HCT116 (cell line): ENCODE results near the gene CHFR. TPM values are rescaled to one million over a fixed set of nuclear protein-coding genes. Genes with fewer than 3 reads are reported as not detected.

Experiments
- ATAC-seq: fragments of 200-7000 bp; cut with Tn5 transposase; 2 replicates; pipeline ENCODE4 v1.9.1; 2020; ENCODE audit warnings: mild to moderate bottlenecking, moderate library complexity
- BruUV-seq: library from RNA; stranded (reverse); fragments of 400-500 nt; replicated peaks from 2 replicates; lab custom pipeline; 2021; lab: Mats Ljungman, UMichigan
- CTCF ChIA-PET: fragments of 300-600 bp; sonication (Branson Sonifier 250); formaldehyde crosslinking; loops from one replicate; lab custom pipeline; 2021; ENCODE audit warnings: antibody characterized with exemption; lab: Charles Lee
- POLR2A ChIA-PET: fragments of 300-600, 350-600 bp; sonication (Branson Sonifier 250); formaldehyde crosslinking; loops from one replicate; lab custom pipeline; 2021; ENCODE audit warnings: antibody characterized with exemption; lab: Charles Lee
- RAD21 ChIA-PET, 2 experiments: fragments of 300-600 bp; sonication (Branson Sonifier 250); formaldehyde crosslinking; loops; one replicate each; lab custom pipeline; 2023; ENCODE audit warnings: low total read pairs in 2 of 2; ENCODE audit not compliant: uncharacterized antibody in 2 of 2, unreplicated experiment in 2 of 2, low non-redundant PET in 1 of 2; lab: Charles Lee
- DNase-seq: peaks from one replicate; pipeline ENCODE4 v3.0.0-alpha.2; 2010; ENCODE audit warnings: low read depth, low spot score
- H2AFZ ChIP-seq: fragments of 200-600 bp; shearing (Covaris generic), sonication (generic); 2 replicates; pipeline ENCODE4 v1.6.1; 2017; ENCODE audit warnings: low read depth, mixed run types, mixed read lengths, antibody characterized with exemption, low read length; ENCODE audit not compliant: poor library complexity, severe bottlenecking
- H3K27ac ChIP-seq: 2 replicates; pipeline ENCODE4 v1.5.1; 2012; ENCODE audit warnings: low read depth, low read length
- H3K27me3 ChIP-seq: fragments of 200-600 bp; sonication (generic); 2 replicates; pipeline ENCODE4 v1.6.1; 2016; ENCODE audit warnings: mixed run types, low read length, mixed read lengths; ENCODE audit not compliant: insufficient read depth
- H3K36me3 ChIP-seq, 2 experiments: fragments of 200-500 bp in 1 of 2; fragments of 200-600 bp in 1 of 2; sonication (Bioruptor generic) in 1 of 2; sonication (generic) in 1 of 2; 2 replicates each; pipeline versions ENCODE4 v1.5.1 to v1.6.1; 2014 to 2016; ENCODE audit warnings: low read length in 2 of 2, inconsistent platforms in 1 of 2, mixed read lengths in 1 of 2, mixed run types in 1 of 2; ENCODE audit not compliant: insufficient read depth in 2 of 2, control insufficient read depth in 1 of 2
- H3K4me1 ChIP-seq, 2 experiments: fragments of 200-600 bp in 1 of 2; sonication (generic) in 1 of 2; 2 replicates each; pipeline versions ENCODE4 v1.5.1 to v1.6.1; 2012 to 2017; ENCODE audit warnings: low read length in 2 of 2, inconsistent platforms in 1 of 2, mild to moderate bottlenecking in 1 of 2, mixed read lengths in 1 of 2, mixed run types in 1 of 2, moderate library complexity in 1 of 2; ENCODE audit not compliant: insufficient read depth in 2 of 2, control insufficient read depth in 1 of 2
- H3K4me2 ChIP-seq: fragments of 200-600 bp; sonication (generic); 2 replicates; pipeline ENCODE4 v1.6.1; 2017; ENCODE audit warnings: mixed run types, low read length, mixed read lengths
- H3K4me3 ChIP-seq, 2 experiments: fragments of 200-600 bp in 1 of 2; sonication (generic) in 1 of 2; replicated peaks in 1 of 2; 2 replicates each; pipeline ENCODE4 v1.5.1; 2011 to 2016; ENCODE audit warnings: low read length in 2 of 2, control low read depth in 1 of 2, low read depth in 1 of 2, mild to moderate bottlenecking in 1 of 2, mixed read lengths in 1 of 2, mixed run types in 1 of 2
- H3K79me2 ChIP-seq: fragments of 200-600 bp; sonication (generic); 2 replicates; pipeline ENCODE4 v1.6.1; 2017; ENCODE audit warnings: mild to moderate bottlenecking, mixed run types, low read length, moderate library complexity, mixed read lengths; ENCODE audit not compliant: insufficient read depth
- H3K9ac ChIP-seq: fragments of 200-600 bp; sonication (generic); 2 replicates; pipeline ENCODE4 v1.6.1; 2016; ENCODE audit warnings: low read length, mixed read lengths
- H3K9me2 ChIP-seq: fragments of 200-600 bp; sonication (generic), shearing (Covaris generic); 2 replicates; pipeline ENCODE4 v1.6.1; 2017; ENCODE audit warnings: mixed run types, mild to moderate bottlenecking, moderate library complexity; ENCODE audit not compliant: insufficient read depth
- H3K9me3 ChIP-seq, 2 experiments: fragments of 200-500 bp in 1 of 2; fragments of 200-600 bp in 1 of 2; sonication (Bioruptor generic) in 1 of 2; sonication (generic) in 1 of 2; 2 replicates each; pipeline ENCODE4 v1.6.1; 2014 to 2017; ENCODE audit warnings: low read length in 2 of 2, mixed read lengths in 2 of 2, inconsistent platforms in 1 of 2, low read depth in 1 of 2, mild to moderate bottlenecking in 1 of 2, mixed run types in 1 of 2, moderate library complexity in 1 of 2; ENCODE audit not compliant: control insufficient read depth in 1 of 2, insufficient read depth in 1 of 2
- H4K20me1 ChIP-seq: fragments of 200-600 bp; sonication (generic), shearing (Covaris generic); 2 replicates; pipeline ENCODE4 v1.6.1; 2017; ENCODE audit warnings: mixed run types, mild to moderate bottlenecking, moderate library complexity; ENCODE audit not compliant: insufficient read depth
- ELF1 ChIP-seq: IDR thresholded peaks from 2 replicates; pipeline ENCODE4 v1.6.1; 2012; ENCODE audit warnings: low read depth, borderline replicate concordance
- EZH2phosphoT487 ChIP-seq: fragments of 200-600 bp; IDR thresholded peaks from 2 replicates; pipeline ENCODE4 v1.6.1; 2018; ENCODE audit warnings: antibody characterized with exemption, borderline replicate concordance
- FOSL1 ChIP-seq: IDR thresholded peaks from 2 replicates; pipeline ENCODE4 v1.6.1; 2012; ENCODE audit warnings: low read depth
- POLR2AphosphoS5 ChIP-seq: IDR thresholded peaks from 2 replicates; pipeline ENCODE4 v1.6.1; 2011; ENCODE audit warnings: mild to moderate bottlenecking, low read depth, low read length, moderate library complexity
- RAD21 ChIP-seq: IDR thresholded peaks from 2 replicates; pipeline ENCODE4 v1.6.1; 2012; ENCODE audit warnings: low read depth, mild to moderate bottlenecking
- SP1 ChIP-seq: IDR thresholded peaks from 2 replicates; pipeline ENCODE4 v1.6.1; 2012; ENCODE audit warnings: low read depth
- SRF ChIP-seq: IDR thresholded peaks from 2 replicates; pipeline ENCODE4 v1.6.1; 2012; ENCODE audit warnings: low read depth
- ZFX ChIP-seq: fragments of 450-650 bp; IDR thresholded peaks from 2 replicates; pipeline ENCODE4 v1.6.1; 2017
- ZNF274 ChIP-seq: fragments of 200-500 bp; sonication (Bioruptor generic); IDR thresholded peaks from 2 replicates; pipeline ENCODE4 v1.6.1; 2014; ENCODE audit warnings: mild to moderate bottlenecking, low read depth, low read length, inconsistent platforms
- intact Hi-C: fragments of 100-400 bp; cut with micrococcal nuclease; formaldehyde crosslinking; loops from 2 replicates; pipeline ENCODE4 v1.10.0; 2022
- total RNA-seq: library from RNA; stranded (reverse); gene quantifications from one replicate; pipeline ENCODE4 v1.2.1, GENCODE V29; 2021; ENCODE audit not compliant: unreplicated experiment
- TF ChIP-seq, protein P1 (sequence below): IDR thresholded peaks from 2 replicates; pipeline ENCODE4 v1.6.1; 2011; ENCODE audit warnings: mild to moderate bottlenecking, low read length, moderate library complexity; ENCODE audit not compliant: insufficient replicate concordance; ENCODE audit errors: extremely low read depth
- TF ChIP-seq, protein P2 (sequence below): IDR thresholded peaks from 2 replicates; pipeline ENCODE4 v1.6.1; 2012
- TF ChIP-seq, protein P3 (sequence below), 3 experiments: fragments of 200-600 bp in 1 of 3; sonication (generic) in 1 of 3; IDR thresholded peaks in 2 of 3; conservative IDR thresholded peaks in 1 of 3; 2 replicates each; pipeline ENCODE4 v1.5.1; 2012 to 2017; ENCODE audit warnings: low read depth in 2 of 3, low read length in 2 of 3, antibody characterized with exemption in 1 of 3, borderline replicate concordance in 1 of 3, control low read depth in 1 of 3, mild to moderate bottlenecking in 1 of 3, mixed read lengths in 1 of 3, mixed run types in 1 of 3, moderate library complexity in 1 of 3; ENCODE audit not compliant: insufficient read depth in 1 of 3
- TF ChIP-seq, protein P4 (sequence below): IDR thresholded peaks from 2 replicates; pipeline ENCODE4 v1.6.1; 2012

CHFR gene
- total RNA-seq, 1 experiment from 2014 or later = 0.39 TPM

DNA sequence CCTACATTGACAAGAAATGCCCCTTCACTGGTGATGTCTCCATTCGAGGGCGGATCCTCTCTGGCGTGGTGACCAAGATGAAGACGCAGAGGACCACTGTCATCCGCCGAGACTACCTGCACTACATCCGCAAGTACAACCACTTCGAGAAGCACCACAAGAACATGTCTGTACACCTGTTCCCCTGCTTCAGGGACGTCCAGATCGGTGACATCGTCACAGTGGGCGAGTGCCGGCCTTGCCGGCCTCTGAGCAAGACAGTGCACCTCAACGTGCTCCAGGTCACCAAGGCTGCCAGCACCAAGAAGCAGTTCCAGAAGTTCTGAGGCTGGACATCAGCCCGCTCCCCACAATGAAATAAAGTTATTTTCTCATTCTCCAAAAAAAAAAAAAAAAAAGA lies 61.5 kb downstream of the CHFR start:
- Histone ChIP-seq H3K9me2 (no peaks in the 10 kb centered on the region), H3K27me3 (no peaks in the 10 kb centered on the region), H3K79me2 (peaks cover 52% of the 10 kb centered on the region), H3K27ac (no peak overlapping the region), H2AFZ (no peak overlapping the region), H4K20me1 (no peaks in the 10 kb centered on the region), H3K9me3 (no peaks in the 10 kb centered on the region), H3K4me1 (peaks cover 9 to 15% of the 10 kb centered on the region in 2 experiments; a peak in 3 of 4 replicates), H3K4me2 (no peak overlapping the region), H3K9ac (no peak overlapping the region), H3K36me3 (peaks cover 5 to 21% of the 10 kb centered on the region in 2 experiments; a peak in 3 of 4 replicates), H3K4me3 (no peak overlapping the region)
- TF ChIP-seq, protein P1, sequence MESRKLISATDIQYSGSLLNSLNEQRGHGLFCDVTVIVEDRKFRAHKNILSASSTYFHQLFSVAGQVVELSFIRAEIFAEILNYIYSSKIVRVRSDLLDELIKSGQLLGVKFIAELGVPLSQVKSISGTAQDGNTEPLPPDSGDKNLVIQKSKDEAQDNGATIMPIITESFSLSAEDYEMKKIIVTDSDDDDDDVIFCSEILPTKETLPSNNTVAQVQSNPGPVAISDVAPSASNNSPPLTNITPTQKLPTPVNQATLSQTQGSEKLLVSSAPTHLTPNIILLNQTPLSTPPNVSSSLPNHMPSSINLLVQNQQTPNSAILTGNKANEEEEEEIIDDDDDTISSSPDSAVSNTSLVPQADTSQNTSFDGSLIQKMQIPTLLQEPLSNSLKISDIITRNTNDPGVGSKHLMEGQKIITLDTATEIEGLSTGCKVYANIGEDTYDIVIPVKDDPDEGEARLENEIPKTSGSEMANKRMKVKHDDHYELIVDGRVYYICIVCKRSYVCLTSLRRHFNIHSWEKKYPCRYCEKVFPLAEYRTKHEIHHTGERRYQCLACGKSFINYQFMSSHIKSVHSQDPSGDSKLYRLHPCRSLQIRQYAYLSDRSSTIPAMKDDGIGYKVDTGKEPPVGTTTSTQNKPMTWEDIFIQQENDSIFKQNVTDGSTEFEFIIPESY = no peak
- no peak for TF ChIP-seq ZFX
- TF ChIP-seq FOSL1 = no peak
- no peak for TF ChIP-seq POLR2AphosphoS5
- no peak for TF ChIP-seq ELF1
- TF ChIP-seq ZNF274 = no peak
- TF ChIP-seq SRF = no peak
- TF ChIP-seq SP1 = no peak
- TF ChIP-seq, protein P2, sequence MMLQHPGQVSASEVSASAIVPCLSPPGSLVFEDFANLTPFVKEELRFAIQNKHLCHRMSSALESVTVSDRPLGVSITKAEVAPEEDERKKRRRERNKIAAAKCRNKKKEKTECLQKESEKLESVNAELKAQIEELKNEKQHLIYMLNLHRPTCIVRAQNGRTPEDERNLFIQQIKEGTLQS = no peak
- TF ChIP-seq, protein P3, sequence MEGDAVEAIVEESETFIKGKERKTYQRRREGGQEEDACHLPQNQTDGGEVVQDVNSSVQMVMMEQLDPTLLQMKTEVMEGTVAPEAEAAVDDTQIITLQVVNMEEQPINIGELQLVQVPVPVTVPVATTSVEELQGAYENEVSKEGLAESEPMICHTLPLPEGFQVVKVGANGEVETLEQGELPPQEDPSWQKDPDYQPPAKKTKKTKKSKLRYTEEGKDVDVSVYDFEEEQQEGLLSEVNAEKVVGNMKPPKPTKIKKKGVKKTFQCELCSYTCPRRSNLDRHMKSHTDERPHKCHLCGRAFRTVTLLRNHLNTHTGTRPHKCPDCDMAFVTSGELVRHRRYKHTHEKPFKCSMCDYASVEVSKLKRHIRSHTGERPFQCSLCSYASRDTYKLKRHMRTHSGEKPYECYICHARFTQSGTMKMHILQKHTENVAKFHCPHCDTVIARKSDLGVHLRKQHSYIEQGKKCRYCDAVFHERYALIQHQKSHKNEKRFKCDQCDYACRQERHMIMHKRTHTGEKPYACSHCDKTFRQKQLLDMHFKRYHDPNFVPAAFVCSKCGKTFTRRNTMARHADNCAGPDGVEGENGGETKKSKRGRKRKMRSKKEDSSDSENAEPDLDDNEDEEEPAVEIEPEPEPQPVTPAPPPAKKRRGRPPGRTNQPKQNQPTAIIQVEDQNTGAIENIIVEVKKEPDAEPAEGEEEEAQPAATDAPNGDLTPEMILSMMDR (IDR thresholded peaks at IDR 0.05 in 2 of 3, conservative IDR thresholded peaks at IDR 0.05 in 1 of 3; ENCODE audit: borderline replicate concordance in 1 of 3, insufficient read depth in 1 of 3, low read depth in 2 of 3, low read length in 2 of 3) = no peak
- TF ChIP-seq, protein P4, sequence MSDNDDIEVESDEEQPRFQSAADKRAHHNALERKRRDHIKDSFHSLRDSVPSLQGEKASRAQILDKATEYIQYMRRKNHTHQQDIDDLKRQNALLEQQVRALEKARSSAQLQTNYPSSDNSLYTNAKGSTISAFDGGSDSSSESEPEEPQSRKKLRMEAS = no peak
- TF ChIP-seq RAD21 = no peak
- TF ChIP-seq EZH2phosphoT487 = no peak
- BruUV-seq = no TSS peak
- DNase-seq (no peak), ATAC-seq (no peak)
- ChIA-PET RAD21 (no interaction called here), POLR2A (no interaction called here), CTCF (no interaction called here)
- intact Hi-C loops = loop anchor here (10.0 kb wide), 1 partner anchor 61 kb away; the partner anchor contains the start of gene ANKLE2
